Uterus (tissue), 4 donors: ENCODE data around the gene LIME1. TPM values are rescaled to one million over a fixed set of nuclear protein-coding genes. Genes with fewer than 3 reads are reported as not detected.
A peak's percentile ranks its signal among the peaks of the same experiment; 100 is the strongest.

Experiments used
- DNase-seq, 2 donors: peaks; one replicate each; pipeline ENCODE4 v3.0.0-alpha.2; 2019 to 2020
- H3K27ac ChIP-seq, 2 donors: fragments of 200-600 bp; sonication (generic); 1 replicate in 1 of 2; 2 replicates in 1 of 2; pipeline ENCODE4 v1.5.1; 2016 to 2018
- H3K27me3 ChIP-seq, 2 donors: fragments of 200-600 bp; sonication (generic); one replicate each; pipeline ENCODE4 v1.5.1; 2018 to 2019; ENCODE audit warnings: control low read depth in 1 of 2
- H3K36me3 ChIP-seq, 2 donors: fragments of 200-600 bp; sonication (generic); one replicate each; pipeline ENCODE4 v1.5.1; 2019; ENCODE audit warnings: control low read depth in 1 of 2
- H3K4me1 ChIP-seq, 2 donors: fragments of 200-600 bp; sonication (generic); one replicate each; pipeline ENCODE4 v1.5.1; 2018 to 2019; ENCODE audit warnings: control low read depth in 1 of 2
- H3K4me3 ChIP-seq, 2 donors: fragments of 200-600 bp; sonication (generic); 1 replicate in 1 of 2; 2 replicates in 1 of 2; pipeline ENCODE4 v1.5.1; 2018 to 2019; ENCODE audit warnings: mild to moderate bottlenecking in 1 of 2
- H3K9me3 ChIP-seq, 2 donors: fragments of 200-600 bp; sonication (generic); one replicate each; pipeline ENCODE4 v1.5.1; 2019; ENCODE audit warnings: control low read depth in 1 of 2
- POLR2A ChIP-seq, 2 donors: fragments of 450-650 bp; IDR thresholded peaks; one replicate each; pipeline ENCODE4 v1.6.1; 2016; ENCODE audit warnings: antibody characterized with exemption in 2 of 2, mild to moderate bottlenecking in 1 of 2, moderate library complexity in 1 of 2
- intact Hi-C: fragments of 100-400 bp; cut with DNase I; formaldehyde crosslinking; loops from one replicate; pipeline ENCODE4 v1.15.1; 2023; ENCODE audit warnings: low total_unique reads
- total RNA-seq, 4 donors: library from RNA; depleted of rRNA in 3 of 4; stranded (reverse); fragments of >200 nt in 3 of 4; gene quantifications; one replicate each; pipeline versions ENCODE4 v1.1.0 to v1.2.4, GENCODE V29; 2014 to 2023
- TF ChIP-seq, protein P1 (sequence below), 4 experiments: fragments of 200-600 bp in 2 of 4; fragments of 450-650 bp in 2 of 4; sonication (generic) in 2 of 4; IDR thresholded peaks; one replicate each; pipeline ENCODE4 v1.5.1; 2016 to 2019; ENCODE audit warnings: antibody characterized with exemption in 4 of 4, mild to moderate bottlenecking in 2 of 4, moderate library complexity in 1 of 4
- donor health status: DM: yes; HTN: yes; CAD: no.

Gene LIME1, protein sequence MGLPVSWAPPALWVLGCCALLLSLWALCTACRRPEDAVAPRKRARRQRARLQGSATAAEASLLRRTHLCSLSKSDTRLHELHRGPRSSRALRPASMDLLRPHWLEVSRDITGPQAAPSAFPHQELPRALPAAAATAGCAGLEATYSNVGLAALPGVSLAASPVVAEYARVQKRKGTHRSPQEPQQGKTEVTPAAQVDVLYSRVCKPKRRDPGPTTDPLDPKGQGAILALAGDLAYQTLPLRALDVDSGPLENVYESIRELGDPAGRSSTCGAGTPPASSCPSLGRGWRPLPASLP
- total RNA-seq, result 10 to 100 TPM in 1 of 4 donors, 1 to 10 TPM in 3; 2.6 to 10.5 (median 8.4) TPM

DNA sequence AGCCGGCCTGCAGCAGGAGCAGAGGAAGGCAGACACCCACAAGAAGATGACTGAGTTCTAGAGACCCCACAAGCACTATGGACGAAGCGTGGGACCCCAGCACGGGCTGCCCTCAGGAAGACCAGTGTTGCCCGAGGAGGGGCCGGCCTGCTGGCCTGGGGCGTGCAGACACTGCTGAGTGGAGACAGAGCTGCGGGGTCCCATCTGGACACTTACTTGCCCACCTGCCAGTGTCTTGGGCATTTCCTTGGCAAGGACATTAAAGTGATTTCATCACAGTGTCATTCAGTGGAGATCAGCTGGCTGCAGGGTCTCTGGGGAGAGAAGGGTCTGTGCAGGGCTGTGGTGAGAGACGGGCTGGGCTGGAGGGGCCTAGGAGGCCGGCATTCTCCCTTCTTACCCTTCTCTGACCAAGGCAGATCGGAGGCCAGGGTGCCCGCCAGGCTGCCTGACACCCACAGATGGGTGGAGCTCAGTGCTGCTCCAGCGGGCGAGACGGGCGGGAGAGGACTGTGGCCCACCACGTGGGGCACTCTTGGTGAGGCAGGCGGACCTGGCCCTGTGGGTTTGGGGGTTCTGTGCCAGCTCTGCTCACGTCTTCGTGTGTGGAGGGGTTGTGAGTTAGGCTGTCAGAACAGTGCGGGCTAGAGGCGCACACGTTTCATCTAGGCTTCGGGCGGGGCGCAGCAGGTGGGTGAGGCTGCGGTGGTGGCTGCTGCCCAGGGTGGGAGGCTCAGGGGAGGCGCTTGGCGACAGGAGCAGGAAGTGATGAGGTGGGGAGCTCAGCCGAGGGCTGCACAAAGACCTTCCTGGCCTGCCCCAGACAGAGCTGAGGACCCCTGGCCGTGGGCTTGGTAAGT lies at the start of gene LIME1:
TSS of gene LIME1 (plus strand) at position 806 of the 860 bp plus-strand sequence. CDS start 886 bp downstream, outside the sequence.
- Histone ChIP-seq H3K4me3 (no peak within 1 kb of the TSS), H3K27me3 (no peaks in the 10 kb centered on the region), H3K27ac (no peak within 1 kb of the TSS), H3K9me3 (no peaks in the 10 kb centered on the region), H3K36me3 (no peaks in the 10 kb centered on the region), H3K4me1 (peaks cover 0 to 16% of the 10 kb centered on the region in 2 donors)
- intact Hi-C loops, result no loop called here
- peak in 1 of 2 donors; percentile 25 for DNase-seq
- TF ChIP-seq POLR2A (IDR thresholded peaks at IDR 0.05), result no peak
- TF ChIP-seq, protein P1, sequence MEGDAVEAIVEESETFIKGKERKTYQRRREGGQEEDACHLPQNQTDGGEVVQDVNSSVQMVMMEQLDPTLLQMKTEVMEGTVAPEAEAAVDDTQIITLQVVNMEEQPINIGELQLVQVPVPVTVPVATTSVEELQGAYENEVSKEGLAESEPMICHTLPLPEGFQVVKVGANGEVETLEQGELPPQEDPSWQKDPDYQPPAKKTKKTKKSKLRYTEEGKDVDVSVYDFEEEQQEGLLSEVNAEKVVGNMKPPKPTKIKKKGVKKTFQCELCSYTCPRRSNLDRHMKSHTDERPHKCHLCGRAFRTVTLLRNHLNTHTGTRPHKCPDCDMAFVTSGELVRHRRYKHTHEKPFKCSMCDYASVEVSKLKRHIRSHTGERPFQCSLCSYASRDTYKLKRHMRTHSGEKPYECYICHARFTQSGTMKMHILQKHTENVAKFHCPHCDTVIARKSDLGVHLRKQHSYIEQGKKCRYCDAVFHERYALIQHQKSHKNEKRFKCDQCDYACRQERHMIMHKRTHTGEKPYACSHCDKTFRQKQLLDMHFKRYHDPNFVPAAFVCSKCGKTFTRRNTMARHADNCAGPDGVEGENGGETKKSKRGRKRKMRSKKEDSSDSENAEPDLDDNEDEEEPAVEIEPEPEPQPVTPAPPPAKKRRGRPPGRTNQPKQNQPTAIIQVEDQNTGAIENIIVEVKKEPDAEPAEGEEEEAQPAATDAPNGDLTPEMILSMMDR (IDR thresholded peaks at IDR 0.05), result no peak

DNA sequence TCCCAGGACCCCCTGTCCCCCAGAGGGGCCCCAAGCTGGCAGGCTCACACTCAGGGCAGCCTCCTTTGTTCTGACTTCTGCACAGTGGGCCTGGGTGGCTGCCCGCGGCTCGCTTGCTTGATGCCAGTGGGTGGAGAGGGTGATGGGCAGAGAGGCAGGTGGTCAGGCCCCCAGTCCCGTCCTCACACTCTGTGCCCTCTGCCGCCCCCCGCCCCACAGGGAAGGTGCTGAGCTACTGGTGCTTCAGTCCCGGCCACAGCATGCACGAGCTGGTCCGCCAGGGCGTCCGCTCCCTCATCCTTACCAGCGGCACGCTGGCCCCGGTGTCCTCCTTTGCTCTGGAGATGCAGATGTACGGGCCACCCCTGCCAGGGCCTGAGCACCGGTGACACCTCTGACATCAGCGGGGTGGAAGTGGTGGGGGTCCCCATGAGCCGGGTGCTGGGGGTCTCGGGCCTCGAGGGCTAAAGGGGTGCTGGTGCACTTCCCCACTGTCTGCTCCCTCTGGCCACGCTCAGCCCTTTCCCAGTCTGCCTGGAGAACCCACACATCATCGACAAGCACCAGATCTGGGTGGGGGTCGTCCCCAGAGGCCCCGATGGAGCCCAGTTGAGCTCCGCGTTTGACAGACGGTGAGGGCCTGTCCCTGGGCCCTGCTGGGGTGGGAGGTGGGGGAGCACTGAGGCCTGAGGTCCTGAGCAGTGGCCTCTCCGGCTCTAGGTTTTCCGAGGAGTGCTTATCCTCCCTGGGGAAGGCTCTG lies 48.9 kb upstream of the LIME1 start:
- DNase-seq, result no peak
- TF ChIP-seq, protein P1 (IDR thresholded peaks at IDR 0.05), result no peak
- no peak for TF ChIP-seq POLR2A (IDR thresholded peaks at IDR 0.05)
- Histone ChIP-seq H3K4me1 (peaks cover 2 to 19% of the 10 kb centered on the region in 2 donors), H3K36me3 (no peaks in the 10 kb centered on the region), H3K4me3 (no peak overlapping the region), H3K27me3 (no peaks in the 10 kb centered on the region), H3K9me3 (no peaks in the 10 kb centered on the region), H3K27ac (peak overlapping the region; percentile 66 to 79)
- intact Hi-C loops, result no loop called here

DNA sequence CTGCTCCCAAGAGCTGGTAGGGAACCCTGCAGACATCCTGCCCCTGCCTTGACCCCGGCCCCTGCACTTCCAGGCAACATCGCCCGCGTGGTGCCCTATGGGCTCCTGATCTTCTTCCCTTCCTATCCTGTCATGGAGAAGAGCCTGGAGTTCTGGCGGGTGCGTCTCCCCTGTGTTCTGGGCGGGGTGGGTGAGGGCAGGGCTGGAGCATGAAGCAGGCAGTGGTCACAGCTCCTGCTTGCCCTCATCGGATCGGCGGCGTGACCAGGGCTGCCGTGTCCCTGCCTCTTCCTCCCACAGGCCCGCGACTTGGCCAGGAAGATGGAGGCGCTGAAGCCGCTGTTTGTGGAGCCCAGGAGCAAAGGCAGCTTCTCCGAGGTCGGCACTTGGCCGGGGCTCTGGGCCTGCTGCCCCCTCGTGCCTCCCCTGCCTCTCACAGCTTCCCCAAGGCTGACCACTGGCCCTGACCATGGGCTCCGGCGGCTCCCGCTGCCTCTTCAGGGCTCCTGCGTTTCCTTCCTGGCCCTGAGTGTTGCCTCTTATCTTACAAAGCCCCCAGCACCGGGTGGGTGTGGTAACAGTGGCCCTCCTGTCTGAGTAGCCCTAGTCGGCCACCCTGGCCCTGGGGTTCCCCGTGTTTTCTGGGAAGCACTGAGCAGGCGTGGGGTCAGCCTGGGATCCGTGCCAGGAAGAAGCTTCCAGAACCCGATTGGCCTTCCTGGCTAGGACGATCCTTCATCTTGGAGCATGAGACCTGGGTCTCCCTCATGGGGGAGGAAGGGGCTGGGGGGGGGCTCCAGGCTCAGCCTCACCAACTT lies 48.0 kb upstream of the LIME1 start:
- H3K27me3 ChIP-seq, result no peaks in the 10 kb centered on the region
- no peak overlapping the region for H3K4me3 ChIP-seq
- peaks cover 0 to 15% of the 10 kb centered on the region in 2 donors for H3K4me1 ChIP-seq
- DNase-seq, result no peak
- H3K36me3 ChIP-seq, result no peaks in the 10 kb centered on the region
- intact Hi-C loops, result no loop called here
- H3K9me3 ChIP-seq, result no peaks in the 10 kb centered on the region
- TF ChIP-seq POLR2A (IDR thresholded peaks at IDR 0.05), result no peak
- peak overlapping the region; percentile 66 to 79 for H3K27ac ChIP-seq

DNA sequence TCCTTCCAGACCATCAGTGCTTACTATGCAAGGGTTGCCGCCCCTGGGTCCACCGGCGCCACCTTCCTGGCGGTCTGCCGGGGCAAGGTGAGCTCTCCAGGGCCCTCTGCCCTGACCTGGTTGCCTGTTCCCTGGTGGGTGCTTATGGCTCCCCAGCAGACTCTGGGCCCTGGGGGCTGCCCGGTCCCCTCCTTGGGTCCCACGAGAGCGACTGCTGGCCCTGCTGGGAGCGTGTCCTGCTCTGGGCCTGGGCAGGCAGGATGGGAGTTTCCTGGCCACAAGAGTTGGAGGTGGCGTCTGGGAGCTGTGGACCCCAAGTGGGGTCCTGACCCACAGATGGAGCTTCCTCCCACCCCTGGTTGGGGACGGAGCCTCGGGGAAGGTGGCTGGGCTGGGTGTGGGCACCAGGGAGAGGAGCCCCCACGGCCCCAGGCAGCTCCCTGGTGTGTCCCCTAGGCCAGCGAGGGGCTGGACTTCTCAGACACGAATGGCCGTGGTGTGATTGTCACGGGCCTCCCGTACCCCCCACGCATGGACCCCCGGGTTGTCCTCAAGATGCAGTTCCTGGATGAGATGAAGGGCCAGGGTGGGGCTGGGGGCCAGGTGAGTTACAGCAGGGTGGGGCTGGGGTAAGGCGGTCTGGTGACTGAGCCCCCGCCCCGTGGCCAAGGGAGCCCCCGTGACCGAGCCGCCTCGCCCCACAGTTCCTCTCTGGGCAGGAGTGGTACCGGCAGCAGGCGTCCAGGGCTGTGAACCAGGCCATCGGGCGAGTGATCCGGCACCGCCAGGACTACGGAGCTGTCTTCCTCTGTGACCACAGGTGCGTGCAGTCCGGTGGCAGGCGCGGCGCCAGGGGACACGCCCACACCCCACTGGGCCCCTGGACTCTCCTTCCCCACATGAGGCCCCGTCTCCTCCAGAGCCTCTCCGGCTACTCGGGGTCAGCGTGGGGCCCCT lies 47.1 kb upstream of the LIME1 start:
- DNase-seq, result no peak
- Histone ChIP-seq H3K36me3 (no peaks in the 10 kb centered on the region), H3K4me3 (no peak overlapping the region), H3K27me3 (no peaks in the 10 kb centered on the region), H3K27ac (peak overlapping the region; percentile 66 to 79), H3K4me1 (peaks cover 0 to 15% of the 10 kb centered on the region in 2 donors), H3K9me3 (no peaks in the 10 kb centered on the region)
- intact Hi-C loops, result no loop called here
- TF ChIP-seq, protein P1 (IDR thresholded peaks at IDR 0.05), result no peak
- TF ChIP-seq POLR2A (IDR thresholded peaks at IDR 0.05), result no peak
